ENCODE results near the gene FGF16. TPM values are rescaled to one million over a fixed set of nuclear protein-coding genes. Genes with fewer than 3 reads are reported as not detected.

The FGF16 gene
- total and polyA plus RNA-seq, 2 of the 8 experiments (the other 6 are each of a cell fraction or from before 2014, with no cell fraction given): 0.50 to 1.4 TPM

DNA sequence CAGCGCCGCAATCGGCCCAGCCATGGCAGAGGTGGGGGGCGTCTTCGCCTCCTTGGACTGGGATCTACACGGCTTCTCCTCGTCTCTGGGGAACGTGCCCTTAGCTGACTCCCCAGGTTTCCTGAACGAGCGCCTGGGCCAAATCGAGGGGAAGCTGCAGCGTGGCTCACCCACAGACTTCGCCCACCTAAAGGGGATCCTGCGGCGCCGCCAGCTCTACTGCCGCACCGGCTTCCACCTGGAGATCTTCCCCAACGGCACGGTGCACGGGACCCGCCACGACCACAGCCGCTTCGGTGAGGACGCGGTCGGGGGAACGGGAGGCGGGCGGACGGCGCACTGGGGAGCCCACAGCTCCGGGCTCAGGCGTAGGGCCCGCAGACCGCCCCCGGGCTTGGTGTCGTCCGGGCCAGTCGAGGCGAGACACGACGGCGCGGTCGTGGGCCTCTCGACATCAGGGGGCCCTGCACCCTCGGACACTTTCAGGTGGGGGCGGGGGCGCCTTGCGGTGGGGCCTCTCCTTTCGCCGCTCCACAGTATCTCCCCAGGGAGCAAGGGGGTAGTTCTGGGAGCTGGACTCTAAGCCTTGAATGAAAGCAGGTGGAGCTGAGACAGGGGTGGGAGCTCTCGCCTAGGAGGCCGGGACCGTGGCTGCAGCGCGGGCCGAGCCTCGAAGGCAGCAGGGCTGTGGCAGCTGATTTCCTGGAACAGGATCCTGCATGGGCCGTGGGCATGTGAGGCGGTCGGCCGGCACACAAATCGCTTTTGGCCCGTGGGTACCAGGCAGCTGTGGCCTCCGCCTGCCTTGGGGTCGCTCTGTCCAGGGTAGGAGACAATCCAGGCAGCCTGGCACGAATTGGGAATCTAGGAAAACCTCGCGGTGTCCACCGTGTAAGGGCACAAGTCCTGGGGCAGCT lies 722 bp downstream of the FGF16 start (continued):
- TF ChIP-seq NANOG (IDR thresholded peaks at IDR 0.05; ENCODE audit: insufficient read depth, low read depth, low read length, poor library complexity, severe bottlenecking) (no peak), NRF1 (IDR thresholded peaks at IDR 0.05; ENCODE audit: low read depth, low read length) (no peak), TAF1 (IDR thresholded peaks at IDR 0.05; ENCODE audit: low read depth, low read length) (no peak), RXRA (IDR thresholded peaks at IDR 0.05; ENCODE audit: insufficient read depth, low read depth, low read length) (no peak), CHD2 (IDR thresholded peaks at IDR 0.05; ENCODE audit: low read length) (no peak)
